A549 (cell line): ENCODE results near the gene LRRC38. TPM values are rescaled to one million over a fixed set of nuclear protein-coding genes. Genes with fewer than 3 reads are reported as not detected.

Source experiments
- ATAC-seq, 2 experiments: fragments of 200-7000 bp in 1 of 2; fragments of >200 bp in 1 of 2; cut with Nextera tagmentation in 1 of 2; cut with Tn5 transposase in 1 of 2; 3 replicates each; pipeline versions ENCODE4 v1.8.0 to v1.9.1; 2018 to 2020; ENCODE audit warnings: mild to moderate bottlenecking in 1 of 2, moderate library complexity in 1 of 2
- CTCF ChIA-PET: fragments of 300-600 bp; sonication (Branson Sonifier 250); formaldehyde crosslinking; extraction: SDS; loops from one replicate; lab custom pipeline; 2021; ENCODE audit warnings: antibody characterized with exemption, inconsistent platforms; lab: Yijun Ruan, JAX
- POLR2A ChIA-PET: fragments of 350-600 bp; formaldehyde crosslinking; extraction: SDS; loops from one replicate; lab custom pipeline; 2021; ENCODE audit warnings: antibody characterized with exemption, inconsistent platforms; lab: Yijun Ruan, JAX
- DNase-seq, 2 experiments: peaks; one replicate each; pipeline versions ENCODE4 v3.0.0 to v3.0.0-alpha.2; 2011 to 2016; ENCODE audit warnings: low read depth in 1 of 2, low spot score in 1 of 2
- FAIRE-seq: peaks from 2 replicates; lab custom pipeline; 2011; peaks lifted over from hg19 to GRCh38; lab: Jason Lieb, UNC
- H3K27ac ChIP-seq, 2 experiments: fragments of >200 bp; sonication (Bioruptor Twin); formaldehyde crosslinking; 3 replicates each; pipeline ENCODE4 v1.5.1; 2016 to 2017
- H3K4me1 ChIP-seq: fragments of >200 bp; sonication (Bioruptor Twin); formaldehyde crosslinking; 3 replicates; pipeline ENCODE4 v1.6.1; 2016
- H3K4me2 ChIP-seq: fragments of >200 bp; sonication (Bioruptor Twin); formaldehyde crosslinking; 3 replicates; pipeline ENCODE4 v1.6.1; 2016
- H3K4me3 ChIP-seq: fragments of >200 bp; sonication (Bioruptor Twin); formaldehyde crosslinking; 3 replicates; pipeline ENCODE4 v1.5.1; 2016
- H3K9me3 ChIP-seq: fragments of >200 bp; sonication (Bioruptor Twin); formaldehyde crosslinking; 3 replicates; pipeline ENCODE4 v1.6.1; 2016
- E2F6 ChIP-seq: IDR thresholded peaks from 2 replicates; pipeline ENCODE4 v1.6.1; 2012; ENCODE audit warnings: low read depth, borderline replicate concordance
- EHF ChIP-seq: fragments of 250-450 bp; sonication (Bioruptor Pico); IDR thresholded peaks from 2 replicates; pipeline ENCODE4 v1.5.0; 2020; ENCODE audit warnings: mild to moderate bottlenecking
- EHMT2 ChIP-seq: fragments of 200-600 bp; sonication (generic); IDR thresholded peaks from 2 replicates; pipeline ENCODE4 v1.6.1; 2016; ENCODE audit warnings: antibody characterized with exemption, low read depth, mild to moderate bottlenecking, moderate library complexity
- ELK1 ChIP-seq: fragments of 150-350 bp; IDR thresholded peaks from 2 replicates; pipeline ENCODE4 v1.6.1; 2014; ENCODE audit warnings: low read depth, mild to moderate bottlenecking, low read length
- EP300 ChIP-seq, 2 experiments: fragments of >200 bp; sonication (Bioruptor Twin); formaldehyde crosslinking; IDR thresholded peaks; 2 replicates in 1 of 2; 3 replicates in 1 of 2; pipeline ENCODE4 v1.6.1; 2016 to 2017
- ESRRA ChIP-seq: fragments of 150-350 bp; IDR thresholded peaks from 2 replicates; pipeline ENCODE4 v1.6.1; 2014; ENCODE audit warnings: mild to moderate bottlenecking, low read length, borderline replicate concordance
- GATA3 ChIP-seq: IDR thresholded peaks from 2 replicates; pipeline ENCODE4 v1.6.1; 2012; ENCODE audit warnings: borderline replicate concordance
- HDAC2 ChIP-seq: fragments of 200-600 bp; sonication (generic); IDR thresholded peaks from 2 replicates; pipeline ENCODE4 v1.6.1; 2016
- HES2 ChIP-seq: fragments of >200 bp; sonication (Bioruptor Twin); formaldehyde crosslinking; IDR thresholded peaks from 2 replicates; pipeline ENCODE4 v1.6.1; 2016
- HEYL ChIP-seq: fragments of 250-450 bp; sonication (Bioruptor Pico); IDR thresholded peaks from 2 replicates; pipeline ENCODE4 v1.8.0; 2021; ENCODE audit warnings: mild to moderate bottlenecking, moderate library complexity
- HMGXB4 ChIP-seq: fragments of 250-450 bp; sonication (Bioruptor Pico); IDR thresholded peaks from 2 replicates; pipeline ENCODE4 v1.5.0; 2021; ENCODE audit warnings: mild to moderate bottlenecking, moderate library complexity, borderline replicate concordance
- HOXA7 ChIP-seq: fragments of 250-450 bp; sonication (Bioruptor Pico); IDR thresholded peaks from 2 replicates; pipeline ENCODE4 v1.5.0; 2020; ENCODE audit warnings: mild to moderate bottlenecking, moderate library complexity
- HOXB5 ChIP-seq: fragments of 250-450 bp; sonication (Bioruptor Pico); IDR thresholded peaks from 2 replicates; pipeline ENCODE4 v1.5.0; 2020; ENCODE audit warnings: mild to moderate bottlenecking, moderate library complexity
- JUN ChIP-seq, 2 experiments: fragments of >200 bp; sonication (Bioruptor Twin); formaldehyde crosslinking; IDR thresholded peaks; 2 replicates in 1 of 2; 3 replicates in 1 of 2; pipeline ENCODE4 v1.6.1; 2016 to 2017
- KDM1A ChIP-seq: fragments of 200-600 bp; sonication (generic); IDR thresholded peaks from 2 replicates; pipeline ENCODE4 v1.6.1; 2016; ENCODE audit warnings: low read depth, mild to moderate bottlenecking
- MAX ChIP-seq: IDR thresholded peaks from 2 replicates; pipeline ENCODE4 v1.6.1; 2012
- MAZ ChIP-seq: fragments of 150-350 bp; IDR thresholded peaks from 2 replicates; pipeline ENCODE4 v1.6.1; 2014; ENCODE audit warnings: antibody characterized with exemption, low read depth, low read length, borderline replicate concordance
- MYC ChIP-seq: IDR thresholded peaks from 2 replicates; pipeline ENCODE4 v1.6.1; 2012; ENCODE audit warnings: mild to moderate bottlenecking, inconsistent platforms, low read length, improper control_type of control experiment, borderline replicate concordance
- NFE2L2 ChIP-seq: fragments of 150-350 bp; conservative IDR thresholded peaks from 2 replicates; pipeline ENCODE4 v1.6.1; 2014; ENCODE audit warnings: low read length
- NR3C1 ChIP-seq: fragments of >200 bp; sonication (Bioruptor Twin); formaldehyde crosslinking; IDR thresholded peaks from 3 replicates; pipeline ENCODE4 v1.6.1; 2017
- POLR2A ChIP-seq: IDR thresholded peaks from 2 replicates; pipeline ENCODE4 v1.6.1; 2012; ENCODE audit warnings: mild to moderate bottlenecking, low read length
- POLR2AphosphoS2 ChIP-seq: conservative IDR thresholded peaks from 2 replicates; pipeline ENCODE4 v1.6.1; 2012; ENCODE audit warnings: low read length, improper control_type of control experiment, inconsistent platforms
- RAD21 ChIP-seq, 2 experiments: fragments of >200 bp in 1 of 2; sonication (Bioruptor Twin) in 1 of 2; formaldehyde crosslinking in 1 of 2; IDR thresholded peaks in 1 of 2; conservative IDR thresholded peaks in 1 of 2; 2 replicates in 1 of 2; 3 replicates in 1 of 2; pipeline ENCODE4 v1.6.1; 2012 to 2018; ENCODE audit warnings: inconsistent platforms in 1 of 2
- RARB ChIP-seq: fragments of 250-450 bp; sonication (Bioruptor Pico); IDR thresholded peaks from 2 replicates; pipeline ENCODE4 v1.8.0; 2021; ENCODE audit warnings: mild to moderate bottlenecking, moderate library complexity
- RNF2 ChIP-seq: fragments of 200-600 bp; sonication (generic); IDR thresholded peaks from 2 replicates; pipeline ENCODE4 v1.6.1; 2016; ENCODE audit warnings: low read depth, mild to moderate bottlenecking, antibody characterized with exemption, moderate library complexity, borderline replicate concordance
- SMC3 ChIP-seq: fragments of >200 bp; sonication (Bioruptor Twin); formaldehyde crosslinking; IDR thresholded peaks from 3 replicates; pipeline ENCODE4 v1.6.1; 2018; ENCODE audit warnings: inconsistent platforms
- SREBF2 ChIP-seq: fragments of 450-650 bp; IDR thresholded peaks from 2 replicates; pipeline ENCODE4 v1.6.1; 2014; ENCODE audit warnings: mild to moderate bottlenecking, moderate library complexity
- USF2 ChIP-seq: fragments of 450-650 bp; IDR thresholded peaks from 2 replicates; pipeline ENCODE4 v1.6.1; 2014; ENCODE audit warnings: antibody characterized with exemption
- ZNF302 ChIP-seq: fragments of 250-450 bp; sonication (Bioruptor Pico); IDR thresholded peaks from 2 replicates; pipeline ENCODE4 v1.9.0; 2021; ENCODE audit warnings: inconsistent platforms, mild to moderate bottlenecking, moderate library complexity
- WGBS: methylation state at CpG from one replicate; pipeline ENCODE4 v1.1.6; 2017; ENCODE audit errors: missing lambda C conversion rate; 5-methylcytosine and 5-hydroxymethylcytosine counted together
- polyA plus RNA-seq, 4 experiments: library from polyadenylated mRNA; depleted of rRNA in 3 of 4; stranded (reverse); fragments of >200 nt; fragmentation: RNase III in 1 of 4; extraction: RNeasy Plus Mini Kit Qiagen cat#74134 plus additional on column Dnase treatment in 1 of 4; gene quantifications; 2 replicates in 3 of 4; 3 replicates in 1 of 4; pipeline ENCODE4 v1.2.3, GENCODE V29; 2011 to 2017

The LRRC38 gene
- polyA plus RNA-seq, 2 of the 4 experiments (the other 2 are of a cell fraction): not detected

- Histone ChIP-seq H3K27ac (no peak overlapping the region), H3K9me3 (no peaks in the 10 kb centered on the region), H3K4me2 (no peak overlapping the region), H3K4me3 (no peak overlapping the region), H3K4me1 (no peaks in the 10 kb centered on the region)
- ATAC-seq (no peak), DNase-seq (no peak), FAIRE-seq (no peak)
- POLR2A ChIA-PET: no interaction called here
- CTCF ChIA-PET: no interaction called here
- WGBS: 18% methylated on average over 4 of the region's 4 CpGs
- no peak for TF ChIP-seq ZNF302 (CRISPR knock-in tag)
- no peak for TF ChIP-seq HOXB5 (CRISPR knock-in tag)
- no peak for TF ChIP-seq JUN (IDR thresholded peaks at IDR 0.05)
- no peak for TF ChIP-seq USF2
- TF ChIP-seq EHF (CRISPR knock-in tag): no peak
- TF ChIP-seq POLR2AphosphoS2: no peak
- TF ChIP-seq ESRRA: no peak
- no peak for TF ChIP-seq GATA3
- no peak for TF ChIP-seq HEYL (CRISPR knock-in tag)
- TF ChIP-seq ELK1: no peak
- TF ChIP-seq SMC3: no peak
- TF ChIP-seq HES2: no peak
- no peak for TF ChIP-seq MAZ
- no peak for TF ChIP-seq RARB
- TF ChIP-seq EHMT2: no peak
Measured at GRCh38 chr1:13550663-13551062, 36.9 kb upstream of the LRRC38 start.

- Histone ChIP-seq H3K4me1 (no peaks in the 10 kb centered on the region), H3K4me2 (no peak overlapping the region), H3K27ac (no peak overlapping the region), H3K9me3 (no peaks in the 10 kb centered on the region), H3K4me3 (no peak overlapping the region)
- FAIRE-seq: no peak
- TF ChIP-seq KDM1A (no peak), EP300 (IDR thresholded peaks at IDR 0.05) (no peak), NR3C1 (no peak), HOXA7 (CRISPR knock-in tag) (no peak), HMGXB4 (CRISPR knock-in tag) (no peak), GATA3 (no peak), MAX (no peak), NFE2L2 (no peak), HES2 (no peak), SREBF2 (no peak), POLR2A (no peak), RAD21 (conservative IDR thresholded peaks at IDR 0.05 in 1 of 2, IDR thresholded peaks at IDR 0.05 in 1 of 2) (no peak), RARB (no peak), MYC (no peak), RNF2 (no peak), E2F6 (no peak), HDAC2 (no peak)
- ChIA-PET CTCF (interaction anchor here (0.7 kb wide), 1 partner anchor 1901 kb away, joined by 4 read pairs; no protein-coding TSS in a partner anchor), POLR2A (no interaction called here)
- 3% methylated on average over 3 of the region's 3 CpGs for WGBS
- no peak for DNase-seq
- ATAC-seq: no peak
Measured at GRCh38 chr1:13549521-13549920, 35.7 kb upstream of the LRRC38 start.
